NCI-H1694 treated with DMSO at 0.1 percent for 48 hours (cell line): Measurements from ENCODE around the gene GRIFIN.
"Not testable (repeated sequence)": the region's sequence is repeated elsewhere in the genome, so short reads cannot be mapped to it uniquely, and the experiment has no call there.

Source experiments
- DNase-seq: peaks from one replicate; lab custom pipeline; 2025; lab: John Stamatoyannopoulos, UW

The GRIFIN gene

GRCh38 chr7:2478399-2478785 is 2.2 kb upstream of the GRIFIN start:
- DNase-seq: no peak

GRCh38 chr7:2477447-2478398 is 1.5 kb upstream of the GRIFIN start:
- DNase-seq: peak; percentile 33

DNA sequence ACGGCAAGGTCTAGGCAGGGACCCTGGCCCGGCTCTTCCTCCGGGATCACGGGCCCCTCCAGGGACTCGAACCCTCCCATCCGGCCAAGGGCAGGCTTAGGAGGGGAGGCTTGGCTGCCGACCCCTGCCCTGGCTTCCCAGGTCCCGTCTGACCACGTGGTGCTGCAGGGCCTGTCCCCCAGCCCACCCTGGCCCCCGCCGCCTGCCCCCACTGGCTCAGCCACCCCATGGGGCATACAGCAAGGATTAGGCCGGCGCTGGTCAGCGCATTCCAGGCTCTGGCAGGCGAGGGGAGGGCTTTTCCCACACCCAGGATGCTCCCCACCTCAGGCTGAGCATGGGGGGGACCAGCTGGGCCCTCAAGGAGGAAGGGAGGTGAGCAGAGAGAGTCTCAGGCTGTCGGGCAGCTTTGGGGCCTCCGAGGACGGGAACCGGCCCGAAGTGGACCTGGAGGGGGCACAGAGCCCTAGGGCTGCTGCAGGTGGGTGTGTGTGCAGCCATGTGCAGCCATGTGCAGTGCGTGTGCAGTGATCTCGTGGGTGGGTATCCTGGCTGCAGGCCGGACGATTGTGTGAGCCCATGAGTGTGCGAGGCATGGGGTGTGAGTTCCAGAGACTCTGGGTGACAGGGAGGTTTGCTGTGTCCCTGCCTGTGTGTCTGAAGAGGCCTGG is 713 bp upstream of the GRIFIN start:
- DNase-seq: no peak

GRCh38 chr7:2475678-2476015 is 551 bp downstream of the GRIFIN start:
- no peak for DNase-seq

GRCh38 chr7:2474813-2475677 is 1.2 kb downstream of the GRIFIN start:
- DNase-seq: no peak

DNA sequence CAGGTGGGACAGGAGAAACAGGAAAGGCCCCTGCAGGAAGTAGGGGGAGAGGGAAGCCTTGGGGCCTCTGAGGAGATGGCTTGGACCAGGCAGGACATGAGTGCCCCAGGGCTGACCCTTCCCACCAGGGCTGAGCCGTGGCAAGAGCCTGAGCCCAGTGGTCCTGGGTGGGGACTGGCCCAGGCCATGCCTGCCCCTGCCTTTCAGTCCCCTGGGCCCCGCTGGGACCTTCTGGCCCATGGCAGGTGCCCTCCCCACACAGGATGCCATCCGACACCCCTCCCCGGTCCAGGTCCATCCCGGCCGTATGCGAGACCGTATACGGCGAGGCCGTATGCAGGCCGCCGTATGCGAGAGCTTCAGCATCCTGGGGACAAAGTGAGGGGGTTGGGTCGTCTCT is 2.0 kb downstream of the GRIFIN start:
- no peak for DNase-seq

DNA sequence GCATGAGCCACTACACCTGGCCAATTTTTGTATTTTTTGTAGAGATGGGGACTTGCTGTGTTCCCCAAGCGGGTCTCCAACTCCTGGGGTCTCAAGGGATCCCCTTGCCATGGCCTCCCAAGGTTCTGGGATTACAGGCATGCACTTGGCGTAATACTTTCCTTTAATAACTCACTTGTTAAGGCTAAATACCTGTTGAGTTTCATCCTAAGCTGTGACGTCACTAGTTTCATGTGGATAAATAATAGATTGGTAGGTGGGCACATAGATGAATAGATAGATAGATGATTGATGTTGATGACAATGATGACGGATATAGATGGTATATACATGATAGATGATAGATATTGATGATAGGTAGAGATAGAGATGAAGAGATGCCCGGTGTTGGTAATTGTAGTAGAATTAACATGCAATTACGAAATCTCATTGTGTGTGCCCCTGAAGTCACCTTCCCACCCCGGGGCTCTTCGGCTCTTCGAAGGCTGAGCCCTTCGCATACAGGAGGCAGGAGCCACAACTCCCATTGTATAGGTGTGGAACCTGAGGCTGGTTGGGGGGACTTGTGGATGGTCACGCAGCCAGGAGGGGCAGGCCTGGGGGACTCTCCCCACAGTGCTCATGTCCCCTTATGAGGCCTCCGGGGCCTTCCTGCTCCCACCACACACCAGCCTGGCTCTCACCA is 2.6 kb downstream of the GRIFIN start:
- no peak for DNase-seq

DNA sequence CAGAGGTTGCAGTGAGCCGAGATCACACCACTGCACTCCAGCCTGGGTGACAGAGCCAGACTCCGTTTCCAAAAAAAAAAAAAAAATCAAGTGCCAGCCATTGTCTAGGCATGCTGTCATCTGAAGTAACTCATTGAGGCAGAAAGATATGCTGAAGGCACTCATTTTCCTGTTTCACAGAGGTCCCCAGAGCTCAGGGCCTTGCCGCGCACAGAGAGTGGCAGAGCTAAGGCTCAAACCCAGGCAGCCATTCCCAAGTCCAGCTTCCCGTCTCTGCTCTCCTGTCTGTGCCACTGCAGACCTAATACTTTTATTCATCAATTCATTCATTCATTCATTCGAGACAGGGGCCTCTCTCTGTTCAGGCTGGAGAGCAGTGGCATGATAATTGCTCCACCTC is 3.5 kb downstream of the GRIFIN start:
- peak; percentile 16 for DNase-seq

GRCh38 chr7:2471396-2471795 is 4.8 kb downstream of the GRIFIN start:
- DNase-seq: no peak

- DNase-seq: no peak
These were observed 5.2 kb downstream of the GRIFIN start for GRCh38 chr7:2471022-2471329.

DNA sequence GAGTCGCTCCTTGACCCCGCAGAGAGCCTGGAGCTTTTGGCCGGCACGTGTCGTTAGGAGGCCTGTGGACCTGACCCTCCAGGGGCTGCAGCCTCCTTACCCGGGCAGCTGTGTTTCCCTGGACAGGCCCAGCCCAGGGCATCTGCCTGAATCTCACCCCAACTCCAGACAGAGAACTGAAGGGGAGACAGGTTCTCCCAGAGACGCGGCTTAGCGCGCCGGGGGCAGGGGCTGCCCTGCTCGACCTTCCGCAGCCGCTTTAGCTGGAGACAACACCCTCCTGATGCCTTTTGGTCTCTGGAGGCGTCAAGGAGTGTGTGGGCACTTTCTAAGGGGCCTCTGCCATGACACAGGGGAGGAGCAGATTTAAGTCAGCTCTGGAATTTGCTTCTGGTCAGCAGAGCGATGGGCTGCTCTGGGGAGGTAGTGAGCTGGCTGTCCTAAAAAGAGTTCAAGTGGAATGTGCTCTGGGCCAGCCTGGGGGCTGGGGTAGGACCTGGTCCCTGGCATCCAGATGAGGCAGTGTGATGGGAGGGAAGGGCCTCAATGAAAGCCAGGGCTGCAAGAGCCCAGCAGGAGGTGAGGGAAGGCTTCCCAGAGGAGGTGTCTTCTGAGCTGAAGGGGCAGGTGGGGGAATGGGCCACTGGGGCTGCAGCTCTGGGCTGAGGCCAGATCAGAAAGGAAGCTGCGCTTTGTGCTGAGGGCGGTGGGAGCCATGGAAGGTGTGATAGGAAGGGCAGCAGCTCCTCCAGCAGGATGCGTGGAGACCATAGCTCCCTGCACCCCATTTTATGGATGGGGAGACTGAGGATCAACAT is 5.8 kb downstream of the GRIFIN start:
- no peak for DNase-seq

- not testable (repeated sequence) for DNase-seq
These were observed 6.6 kb downstream of the GRIFIN start for GRCh38 chr7:2469460-2470203.

DNA sequence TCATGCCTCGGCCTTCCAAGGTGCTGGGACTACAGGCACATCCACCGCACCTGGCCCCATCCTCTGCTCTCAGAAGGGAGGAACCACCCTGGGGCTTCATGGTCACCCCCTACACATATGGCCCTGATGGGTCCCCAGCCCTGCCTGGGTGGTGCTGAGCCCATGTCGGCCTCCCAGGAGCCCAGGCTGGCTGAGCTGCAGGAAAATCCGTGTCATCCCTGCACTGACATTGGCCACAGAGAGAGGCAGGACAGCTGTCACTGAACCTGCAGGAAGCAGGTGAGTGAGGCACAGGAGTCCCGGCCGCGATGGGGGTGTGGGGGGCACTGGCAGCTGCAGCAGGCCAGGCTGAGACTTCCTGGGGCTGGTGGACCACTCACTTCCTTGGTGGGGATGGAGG is 8.0 kb downstream of the GRIFIN start:
- DNase-seq: no peak

- DNase-seq: no peak
These were observed 9.5 kb downstream of the GRIFIN start for GRCh38 chr7:2466675-2467074.

GRCh38 chr7:2465928-2466327 is 10.3 kb downstream of the GRIFIN start:
- no peak for DNase-seq

GRCh38 chr7:2462731-2463130 is 13.5 kb downstream of the GRIFIN start:
- DNase-seq: no peak

DNA sequence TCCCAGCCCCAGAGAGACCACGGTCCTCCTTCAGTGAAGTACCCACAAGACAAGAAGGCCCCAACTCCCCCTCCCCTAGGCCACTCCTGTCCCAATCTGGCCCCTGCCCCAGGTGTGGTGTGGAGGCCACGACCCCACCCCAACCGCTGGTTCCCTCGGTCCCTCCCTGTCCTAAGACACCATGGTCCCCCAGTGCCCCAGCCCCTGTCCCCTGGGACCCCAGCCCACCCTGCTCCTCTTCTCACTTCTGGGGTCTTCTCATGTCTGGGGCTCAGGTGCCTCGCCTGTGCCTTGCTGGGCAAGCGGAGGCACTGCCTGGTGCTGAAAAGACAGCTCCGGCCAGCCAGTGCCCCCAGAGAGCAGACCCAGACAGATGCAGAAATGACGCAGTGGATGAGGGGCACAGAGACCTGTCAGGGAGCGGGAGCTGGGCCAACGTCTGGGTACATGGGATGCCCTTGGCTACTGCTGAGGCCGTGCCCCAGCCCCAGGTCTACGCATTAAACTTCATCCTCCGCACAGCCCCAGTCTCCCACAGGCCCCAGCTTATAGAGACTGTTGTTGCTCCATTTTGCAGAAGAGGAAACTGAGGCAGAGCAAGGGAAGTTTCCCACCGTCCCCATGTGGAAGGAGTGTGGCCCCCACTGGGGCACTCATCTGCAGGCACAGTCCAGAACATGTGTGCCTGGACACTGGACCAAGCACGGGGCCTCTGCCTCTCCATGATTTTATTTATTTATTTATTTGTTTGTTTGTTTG is 14.8 kb downstream of the GRIFIN start:
- DNase-seq: no peak

DNA sequence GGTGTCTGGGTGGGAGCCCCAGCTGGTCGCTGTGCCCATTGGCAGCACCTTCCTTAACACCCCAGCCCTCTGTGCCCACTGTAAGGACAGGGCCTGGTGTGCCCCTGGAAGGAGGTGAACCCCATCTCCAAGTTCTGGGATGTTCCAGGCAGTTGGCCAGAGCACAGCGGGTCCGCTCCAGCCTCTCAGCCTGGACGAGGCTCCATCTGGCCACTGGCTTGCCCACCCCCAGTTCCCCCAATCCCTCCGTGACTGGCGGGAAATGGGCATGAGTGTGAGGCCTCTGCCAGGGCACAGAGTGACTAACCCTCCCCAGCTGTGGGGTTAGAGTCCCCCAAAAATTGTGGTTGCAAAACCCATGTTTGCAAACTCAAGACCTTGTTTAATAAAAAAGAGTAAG is 15.6 kb downstream of the GRIFIN start:
- DNase-seq: no peak

DNA sequence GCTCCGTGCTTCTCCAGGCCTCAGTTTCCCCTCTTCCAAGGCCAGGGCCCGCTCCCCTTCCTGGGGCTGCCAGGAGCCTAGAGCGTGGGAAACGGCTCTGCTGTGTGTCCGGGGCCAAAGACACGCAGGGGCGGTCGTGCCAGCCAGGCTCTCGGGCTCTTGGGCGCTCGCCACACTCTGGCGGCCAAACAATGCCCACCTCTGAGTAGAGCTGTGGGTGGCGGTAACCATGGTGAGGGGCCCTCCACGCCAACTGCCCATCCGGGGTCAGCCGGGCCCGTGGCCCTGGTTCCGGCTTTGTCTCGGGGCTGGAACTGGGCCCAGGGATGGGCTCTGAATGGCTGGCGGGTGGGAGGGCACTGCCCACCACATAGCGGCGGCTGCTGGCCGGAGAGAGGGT is 16.0 kb downstream of the GRIFIN start:
- DNase-seq: no peak

DNA sequence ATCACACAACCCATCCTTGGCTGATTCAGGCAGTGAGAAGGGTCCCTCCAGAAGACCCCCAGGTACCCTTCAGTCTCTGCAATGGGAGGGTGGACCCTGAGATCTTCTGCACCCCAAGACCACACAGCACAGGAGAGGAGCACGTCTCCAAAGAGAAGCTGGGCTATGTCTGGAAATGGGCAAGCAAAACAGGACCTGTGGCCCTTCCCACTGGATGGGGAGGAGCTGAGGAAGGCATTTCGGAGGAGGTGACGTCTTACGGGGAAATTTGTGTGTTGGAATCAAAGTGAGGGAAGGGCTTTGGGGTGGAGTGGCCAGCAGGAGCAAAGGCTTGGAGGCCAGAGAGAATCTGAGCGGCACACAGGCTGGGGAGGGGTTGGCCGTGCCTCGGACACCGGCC is 16.5 kb downstream of the GRIFIN start:
- DNase-seq: no peak
